ENCODE data around the gene MTX1.

- TF ChIP-seq CTCF (IDR thresholded peaks at IDR 0.05 in 2 of 3, conservative IDR thresholded peaks at IDR 0.05 in 1 of 3; ENCODE audit: borderline replicate concordance in 1 of 3, insufficient read depth in 1 of 3, low read depth in 2 of 3, low read length in 2 of 3) (no peak), JUND (IDR thresholded peaks at IDR 0.05) (no peak), POLR2AphosphoS5 (IDR thresholded peaks at IDR 0.05; ENCODE audit: low read depth, low read length) (no peak)
These were observed 39.0 kb upstream of the MTX1 start for GRCh38 chr1:155169541-155169940.
